HEK293 (cell line): ENCODE measurements around the gene SPEF1.
A peak's percentile ranks its signal among the peaks of the same experiment; 100 is the strongest.

Experiments
- EGR2 ChIP-seq: fragments of 450-650 bp; formaldehyde crosslinking; IDR thresholded peaks from 2 replicates; pipeline ENCODE4 v1.5.1; 2016; ENCODE audit warnings: low read depth, missing biosample characterization, missing genetic modification characterization
- KLF9 ChIP-seq: fragments of 450-650 bp; formaldehyde crosslinking; IDR thresholded peaks from 2 replicates; pipeline ENCODE4 v1.5.1; 2016; ENCODE audit warnings: missing biosample characterization, missing genetic modification characterization, low read depth
- MYNN ChIP-seq: fragments of 450-650 bp; formaldehyde crosslinking; IDR thresholded peaks from 2 replicates; pipeline ENCODE4 v1.5.1; 2016; ENCODE audit warnings: missing biosample characterization, missing genetic modification characterization, borderline replicate concordance
- ZBTB17 ChIP-seq: fragments of 450-650 bp; formaldehyde crosslinking; IDR thresholded peaks from 2 replicates; pipeline ENCODE4 v1.5.1; 2016; ENCODE audit warnings: missing biosample characterization, missing genetic modification characterization
- ZBTB48 ChIP-seq: fragments of 450-650 bp; formaldehyde crosslinking; IDR thresholded peaks from 2 replicates; pipeline ENCODE4 v1.5.1; 2016; ENCODE audit warnings: missing biosample characterization, missing genetic modification characterization
- ZNF175 ChIP-seq: fragments of 450-650 bp; formaldehyde crosslinking; IDR thresholded peaks from 2 replicates; pipeline ENCODE4 v1.5.1; 2016; ENCODE audit warnings: missing biosample characterization, missing genetic modification characterization
- ZNF223 ChIP-seq: fragments of 450-650 bp; formaldehyde crosslinking; IDR thresholded peaks from 2 replicates; pipeline ENCODE4 v1.5.1; 2016; ENCODE audit warnings: missing biosample characterization, missing genetic modification characterization
- ZNF280C ChIP-seq: fragments of 450-650 bp; formaldehyde crosslinking; IDR thresholded peaks from 2 replicates; pipeline ENCODE4 v1.5.1; 2016; ENCODE audit warnings: missing biosample characterization, missing genetic modification characterization
- ZNF292 ChIP-seq: fragments of 450-650 bp; formaldehyde crosslinking; IDR thresholded peaks from 2 replicates; pipeline ENCODE4 v1.5.1; 2016; ENCODE audit warnings: low read depth, missing biosample characterization, missing genetic modification characterization, borderline replicate concordance
- ZNF341 ChIP-seq: fragments of 450-650 bp; formaldehyde crosslinking; IDR thresholded peaks from 2 replicates; pipeline ENCODE4; 2016; ENCODE audit warnings: low read depth, missing biosample characterization, missing genetic modification characterization
- ZNF391 ChIP-seq: fragments of 450-650 bp; formaldehyde crosslinking; IDR thresholded peaks from 2 replicates; pipeline ENCODE4 v1.5.1; 2016; ENCODE audit warnings: low read depth, missing biosample characterization, missing genetic modification characterization, borderline replicate concordance
- ZNF433 ChIP-seq: fragments of 450-650 bp; formaldehyde crosslinking; IDR thresholded peaks from 2 replicates; pipeline ENCODE4 v1.5.1; 2016; ENCODE audit warnings: missing biosample characterization, missing genetic modification characterization, low read depth
- ZNF561 ChIP-seq: fragments of 450-650 bp; IDR thresholded peaks from 2 replicates; pipeline ENCODE4 v1.5.1; 2018; ENCODE audit warnings: missing biosample characterization, missing genetic modification characterization, borderline replicate concordance
- ZNF585B ChIP-seq: fragments of 450-650 bp; formaldehyde crosslinking; IDR thresholded peaks from 2 replicates; pipeline ENCODE4 v1.5.1; 2016; ENCODE audit warnings: missing biosample characterization, missing genetic modification characterization
- ZNF777 ChIP-seq: fragments of 450-650 bp; formaldehyde crosslinking; IDR thresholded peaks from 2 replicates; pipeline ENCODE4 v1.5.1; 2017; ENCODE audit warnings: missing biosample characterization, missing genetic modification characterization, borderline replicate concordance
- ZSCAN4 ChIP-seq: fragments of 450-650 bp; formaldehyde crosslinking; IDR thresholded peaks from 2 replicates; pipeline ENCODE4 v1.5.1; 2017; ENCODE audit warnings: missing biosample characterization, missing genetic modification characterization
- ZXDB ChIP-seq: fragments of 450-650 bp; formaldehyde crosslinking; IDR thresholded peaks from 2 replicates; pipeline ENCODE4 v1.5.1; 2016; ENCODE audit warnings: missing biosample characterization, missing genetic modification characterization
- TF ChIP-seq, protein P1 (sequence below): fragments of 450-650 bp; formaldehyde crosslinking; IDR thresholded peaks from 2 replicates; pipeline ENCODE4 v1.5.1; 2017; ENCODE audit warnings: missing biosample characterization, mild to moderate bottlenecking, missing genetic modification characterization, moderate library complexity
- TF ChIP-seq, protein P2 (sequence below): fragments of 450-650 bp; formaldehyde crosslinking; IDR thresholded peaks from 2 replicates; pipeline ENCODE4 v1.5.1; 2016; ENCODE audit warnings: missing biosample characterization, missing genetic modification characterization, borderline replicate concordance
- TF ChIP-seq, protein P3 (sequence below): fragments of 450-650 bp; formaldehyde crosslinking; IDR thresholded peaks from 2 replicates; pipeline ENCODE4 v1.5.1; 2016; ENCODE audit warnings: missing biosample characterization, missing genetic modification characterization
- TF ChIP-seq, protein P4 (sequence below): fragments of 450-650 bp; formaldehyde crosslinking; IDR thresholded peaks from 2 replicates; pipeline ENCODE4 v1.5.1; 2016; ENCODE audit warnings: missing biosample characterization, missing genetic modification characterization
- TF ChIP-seq, protein P5 (sequence below): fragments of 450-650 bp; formaldehyde crosslinking; conservative IDR thresholded peaks from 2 replicates; pipeline ENCODE4 v1.5.1; 2016; ENCODE audit warnings: low read depth, missing biosample characterization, missing genetic modification characterization

Gene SPEF1

DNA sequence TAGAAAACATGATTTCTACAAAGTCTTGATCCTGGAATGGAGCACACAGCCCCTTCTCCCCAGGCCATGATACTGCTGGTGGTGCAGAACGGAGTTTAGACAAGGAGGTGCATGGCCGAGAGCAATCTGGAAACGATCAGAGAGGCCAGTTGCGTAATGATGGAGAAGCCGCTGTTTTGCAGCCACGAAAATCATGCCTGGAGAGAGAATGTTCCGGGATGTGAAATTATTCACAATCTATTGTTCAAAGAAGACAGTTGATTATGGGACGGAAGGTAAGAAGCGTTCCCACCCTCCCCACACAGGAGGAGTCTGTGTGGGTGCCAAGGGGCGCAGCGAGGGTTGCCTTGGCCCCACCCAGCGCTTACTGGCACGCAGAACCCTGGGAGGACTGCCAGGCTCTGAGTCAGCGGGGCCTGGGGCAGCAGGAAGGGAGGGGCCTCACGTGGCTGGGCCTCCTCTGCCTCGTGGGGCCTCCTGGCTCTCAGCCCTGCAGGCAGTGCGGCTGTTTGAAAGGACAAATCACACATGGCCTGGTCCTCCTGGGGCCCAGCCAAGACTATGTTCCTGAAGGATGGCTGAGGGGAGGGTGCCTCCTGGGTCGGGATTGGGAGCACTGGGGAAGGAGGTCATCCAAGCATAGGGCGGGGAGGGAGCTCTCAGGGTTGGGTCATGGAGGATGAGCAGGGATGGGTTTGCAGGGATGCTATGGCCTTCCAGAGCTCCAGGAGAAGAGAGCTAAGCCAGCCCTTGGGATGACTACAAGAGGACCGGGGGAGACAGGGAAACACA, 30.4 kb upstream of the SPEF1 start (continued):
- TF ChIP-seq, protein P1, sequence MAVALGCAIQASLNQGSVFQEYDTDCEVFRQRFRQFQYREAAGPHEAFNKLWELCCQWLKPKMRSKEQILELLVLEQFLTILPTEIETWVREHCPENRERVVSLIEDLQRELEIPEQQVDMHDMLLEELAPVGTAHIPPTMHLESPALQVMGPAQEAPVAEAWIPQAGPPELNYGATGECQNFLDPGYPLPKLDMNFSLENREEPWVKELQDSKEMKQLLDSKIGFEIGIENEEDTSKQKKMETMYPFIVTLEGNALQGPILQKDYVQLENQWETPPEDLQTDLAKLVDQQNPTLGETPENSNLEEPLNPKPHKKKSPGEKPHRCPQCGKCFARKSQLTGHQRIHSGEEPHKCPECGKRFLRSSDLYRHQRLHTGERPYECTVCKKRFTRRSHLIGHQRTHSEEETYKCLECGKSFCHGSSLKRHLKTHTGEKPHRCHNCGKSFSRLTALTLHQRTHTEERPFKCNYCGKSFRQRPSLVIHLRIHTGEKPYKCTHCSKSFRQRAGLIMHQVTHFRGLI (tag by site-specific recombination): no peak
- TF ChIP-seq EGR2 (tag by site-specific recombination) (peak; percentile 80), ZBTB17 (tag by site-specific recombination) (peak; percentile 98), ZXDB (tag by site-specific recombination) (peak; percentile 97), ZNF391 (peak; percentile 94; the same call in 1 of the 2 replicates), ZNF175 (tag by site-specific recombination) (no peak), ZBTB48 (tag by site-specific recombination) (peak; percentile 99), KLF9 (tag by site-specific recombination) (peak; percentile 69; the same call in 1 of the 2 replicates), ZNF280C (tag by site-specific recombination) (no peak), ZNF777 (tag by site-specific recombination) (no peak), ZNF561 (tag by site-specific recombination) (peak; percentile 94; the same call in 1 of the 2 replicates), ZSCAN4 (tag by site-specific recombination) (no peak), ZNF433 (tag by site-specific recombination) (no peak), ZNF223 (tag by site-specific recombination) (no peak), MYNN (tag by site-specific recombination) (no peak), ZNF341 (tag by site-specific recombination) (peak; percentile 47; the same call in 1 of the 2 replicates), ZNF292 (tag by site-specific recombination) (no peak), ZNF585B (tag by site-specific recombination) (no peak)
- TF ChIP-seq, protein P2, sequence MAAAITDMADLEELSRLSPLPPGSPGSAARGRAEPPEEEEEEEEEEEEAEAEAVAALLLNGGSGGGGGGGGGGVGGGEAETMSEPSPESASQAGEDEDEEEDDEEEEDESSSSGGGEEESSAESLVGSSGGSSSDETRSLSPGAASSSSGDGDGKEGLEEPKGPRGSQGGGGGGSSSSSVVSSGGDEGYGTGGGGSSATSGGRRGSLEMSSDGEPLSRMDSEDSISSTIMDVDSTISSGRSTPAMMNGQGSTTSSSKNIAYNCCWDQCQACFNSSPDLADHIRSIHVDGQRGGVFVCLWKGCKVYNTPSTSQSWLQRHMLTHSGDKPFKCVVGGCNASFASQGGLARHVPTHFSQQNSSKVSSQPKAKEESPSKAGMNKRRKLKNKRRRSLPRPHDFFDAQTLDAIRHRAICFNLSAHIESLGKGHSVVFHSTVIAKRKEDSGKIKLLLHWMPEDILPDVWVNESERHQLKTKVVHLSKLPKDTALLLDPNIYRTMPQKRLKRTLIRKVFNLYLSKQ (tag by site-specific recombination): no peak
- TF ChIP-seq, protein P3, sequence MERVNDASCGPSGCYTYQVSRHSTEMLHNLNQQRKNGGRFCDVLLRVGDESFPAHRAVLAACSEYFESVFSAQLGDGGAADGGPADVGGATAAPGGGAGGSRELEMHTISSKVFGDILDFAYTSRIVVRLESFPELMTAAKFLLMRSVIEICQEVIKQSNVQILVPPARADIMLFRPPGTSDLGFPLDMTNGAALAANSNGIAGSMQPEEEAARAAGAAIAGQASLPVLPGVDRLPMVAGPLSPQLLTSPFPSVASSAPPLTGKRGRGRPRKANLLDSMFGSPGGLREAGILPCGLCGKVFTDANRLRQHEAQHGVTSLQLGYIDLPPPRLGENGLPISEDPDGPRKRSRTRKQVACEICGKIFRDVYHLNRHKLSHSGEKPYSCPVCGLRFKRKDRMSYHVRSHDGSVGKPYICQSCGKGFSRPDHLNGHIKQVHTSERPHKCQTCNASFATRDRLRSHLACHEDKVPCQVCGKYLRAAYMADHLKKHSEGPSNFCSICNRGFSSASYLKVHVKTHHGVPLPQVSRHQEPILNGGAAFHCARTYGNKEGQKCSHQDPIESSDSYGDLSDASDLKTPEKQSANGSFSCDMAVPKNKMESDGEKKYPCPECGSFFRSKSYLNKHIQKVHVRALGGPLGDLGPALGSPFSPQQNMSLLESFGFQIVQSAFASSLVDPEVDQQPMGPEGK (tag by site-specific recombination): peak; percentile 99
- TF ChIP-seq, protein P4, sequence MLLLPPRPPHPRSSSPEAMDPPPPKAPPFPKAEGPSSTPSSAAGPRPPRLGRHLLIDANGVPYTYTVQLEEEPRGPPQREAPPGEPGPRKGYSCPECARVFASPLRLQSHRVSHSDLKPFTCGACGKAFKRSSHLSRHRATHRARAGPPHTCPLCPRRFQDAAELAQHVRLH: no peak
- TF ChIP-seq, protein P5, sequence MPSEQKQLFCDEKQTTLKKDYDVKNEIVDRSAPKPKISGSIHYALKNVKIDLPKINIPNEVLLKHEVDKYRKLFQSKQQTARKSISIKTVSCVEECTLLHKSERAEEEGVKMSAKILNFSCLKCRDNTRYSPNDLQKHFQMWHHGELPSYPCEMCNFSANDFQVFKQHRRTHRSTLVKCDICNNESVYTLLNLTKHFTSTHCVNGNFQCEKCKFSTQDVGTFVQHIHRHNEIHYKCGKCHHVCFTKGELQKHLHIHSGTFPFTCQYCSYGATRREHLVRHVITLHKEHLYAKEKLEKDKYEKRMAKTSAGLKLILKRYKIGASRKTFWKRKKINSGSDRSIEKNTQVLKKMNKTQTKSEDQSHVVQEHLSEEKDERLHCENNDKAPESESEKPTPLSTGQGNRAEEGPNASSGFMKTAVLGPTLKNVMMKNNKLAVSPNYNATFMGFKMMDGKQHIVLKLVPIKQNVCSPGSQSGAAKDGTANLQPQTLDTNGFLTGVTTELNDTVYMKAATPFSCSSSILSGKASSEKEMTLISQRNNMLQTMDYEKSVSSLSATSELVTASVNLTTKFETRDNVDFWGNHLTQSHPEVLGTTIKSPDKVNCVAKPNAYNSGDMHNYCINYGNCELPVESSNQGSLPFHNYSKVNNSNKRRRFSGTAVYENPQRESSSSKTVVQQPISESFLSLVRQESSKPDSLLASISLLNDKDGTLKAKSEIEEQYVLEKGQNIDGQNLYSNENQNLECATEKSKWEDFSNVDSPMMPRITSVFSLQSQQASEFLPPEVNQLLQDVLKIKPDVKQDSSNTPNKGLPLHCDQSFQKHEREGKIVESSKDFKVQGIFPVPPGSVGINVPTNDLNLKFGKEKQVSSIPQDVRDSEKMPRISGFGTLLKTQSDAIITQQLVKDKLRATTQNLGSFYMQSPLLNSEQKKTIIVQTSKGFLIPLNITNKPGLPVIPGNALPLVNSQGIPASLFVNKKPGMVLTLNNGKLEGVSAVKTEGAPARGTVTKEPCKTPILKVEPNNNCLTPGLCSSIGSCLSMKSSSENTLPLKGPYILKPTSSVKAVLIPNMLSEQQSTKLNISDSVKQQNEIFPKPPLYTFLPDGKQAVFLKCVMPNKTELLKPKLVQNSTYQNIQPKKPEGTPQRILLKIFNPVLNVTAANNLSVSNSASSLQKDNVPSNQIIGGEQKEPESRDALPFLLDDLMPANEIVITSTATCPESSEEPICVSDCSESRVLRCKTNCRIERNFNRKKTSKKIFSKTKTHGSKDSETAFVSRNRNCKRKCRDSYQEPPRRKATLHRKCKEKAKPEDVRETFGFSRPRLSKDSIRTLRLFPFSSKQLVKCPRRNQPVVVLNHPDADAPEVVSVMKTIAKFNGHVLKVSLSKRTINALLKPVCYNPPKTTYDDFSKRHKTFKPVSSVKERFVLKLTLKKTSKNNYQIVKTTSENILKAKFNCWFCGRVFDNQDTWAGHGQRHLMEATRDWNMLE (tag by site-specific recombination): peak; percentile 34; the same call in 1 of the 2 replicates
